SIG-M5 treated with dmso at 0.1 percent for 504 hours (cell line): Measurements from ENCODE around the gene ARHGAP28.

Experiments
- DNase-seq: peaks from one replicate; lab custom pipeline; 2025; ENCODE audit not compliant: unreplicated experiment; lab: John Stamatoyannopoulos, UW

Gene ARHGAP28

GRCh38 chr18:6866552-6867085 is 137.1 kb downstream of the ARHGAP28 start:
- DNase-seq, result no peak

- no peak for DNase-seq
Observed at GRCh38 chr18:6868033-6868432, 138.5 kb downstream of the ARHGAP28 start.

- no peak for DNase-seq
Observed at GRCh38 chr18:6871566-6871965, 142.1 kb downstream of the ARHGAP28 start.

- no peak for DNase-seq
Observed at GRCh38 chr18:6873040-6873751, 143.7 kb downstream of the ARHGAP28 start.

- no peak for DNase-seq
Observed at GRCh38 chr18:6874315-6874714, 144.8 kb downstream of the ARHGAP28 start.

GRCh38 chr18:6875749-6876148 is 146.2 kb downstream of the ARHGAP28 start:
- DNase-seq, result no peak

GRCh38 chr18:6876641-6877041 is 147.1 kb downstream of the ARHGAP28 start:
- no peak for DNase-seq

- DNase-seq, result no peak
Observed at GRCh38 chr18:6877288-6877687, 147.8 kb downstream of the ARHGAP28 start.

- DNase-seq, result no peak
Observed at GRCh38 chr18:6878556-6879297, 149.2 kb downstream of the ARHGAP28 start.

- DNase-seq, result no peak
Observed at GRCh38 chr18:6879508-6880195, 150.1 kb downstream of the ARHGAP28 start.

- no peak for DNase-seq
Observed at GRCh38 chr18:6881034-6881820, 151.7 kb downstream of the ARHGAP28 start.

GRCh38 chr18:6882401-6882800 is 152.9 kb downstream of the ARHGAP28 start:
- DNase-seq, result no peak

- no peak for DNase-seq
Observed at GRCh38 chr18:6885006-6885481, 155.5 kb downstream of the ARHGAP28 start.

GRCh38 chr18:6885992-6886796 is 156.7 kb downstream of the ARHGAP28 start:
- DNase-seq, result peak; percentile 26

GRCh38 chr18:6886797-6887330 is 157.3 kb downstream of the ARHGAP28 start:
- DNase-seq, result no peak

- no peak for DNase-seq
Observed at GRCh38 chr18:6891788-6892187, 162.3 kb downstream of the ARHGAP28 start.

- DNase-seq, result no peak
Observed at GRCh38 chr18:6901286-6901926, 171.9 kb downstream of the ARHGAP28 start.

- DNase-seq, result no peak
Observed at GRCh38 chr18:6917072-6917471, 187.6 kb downstream of the ARHGAP28 start.
